Coronary artery (tissue), 2 donors: ENCODE data around the gene SLC38A10.

Source experiments
- DNase-seq: peaks from one replicate; pipeline ENCODE4 v3.0.0-alpha.2; 2017; ENCODE audit warnings: low spot score
- H3K27ac ChIP-seq, 2 donors: fragments of 200-600 bp; sonication (generic); one replicate each; pipeline ENCODE4 v1.5.1; 2016 to 2019
- H3K4me3 ChIP-seq: fragments of 200-600 bp; sonication (generic); 2 replicates; pipeline ENCODE4 v1.5.1; 2016; ENCODE audit warnings: mild to moderate bottlenecking, moderate library complexity
- TF ChIP-seq, protein P1 (sequence below): fragments of 200-600 bp; sonication (generic); IDR thresholded peaks from one replicate; pipeline ENCODE4 v1.5.1; 2019; ENCODE audit warnings: antibody characterized with exemption

The SLC38A10 gene

GRCh38 chr17:81315885-81316391, 20.8 kb upstream of the SLC38A10 start:
- Histone ChIP-seq H3K4me3 (no peak overlapping the region), H3K27ac (no peak overlapping the region)
- TF ChIP-seq, protein P1, sequence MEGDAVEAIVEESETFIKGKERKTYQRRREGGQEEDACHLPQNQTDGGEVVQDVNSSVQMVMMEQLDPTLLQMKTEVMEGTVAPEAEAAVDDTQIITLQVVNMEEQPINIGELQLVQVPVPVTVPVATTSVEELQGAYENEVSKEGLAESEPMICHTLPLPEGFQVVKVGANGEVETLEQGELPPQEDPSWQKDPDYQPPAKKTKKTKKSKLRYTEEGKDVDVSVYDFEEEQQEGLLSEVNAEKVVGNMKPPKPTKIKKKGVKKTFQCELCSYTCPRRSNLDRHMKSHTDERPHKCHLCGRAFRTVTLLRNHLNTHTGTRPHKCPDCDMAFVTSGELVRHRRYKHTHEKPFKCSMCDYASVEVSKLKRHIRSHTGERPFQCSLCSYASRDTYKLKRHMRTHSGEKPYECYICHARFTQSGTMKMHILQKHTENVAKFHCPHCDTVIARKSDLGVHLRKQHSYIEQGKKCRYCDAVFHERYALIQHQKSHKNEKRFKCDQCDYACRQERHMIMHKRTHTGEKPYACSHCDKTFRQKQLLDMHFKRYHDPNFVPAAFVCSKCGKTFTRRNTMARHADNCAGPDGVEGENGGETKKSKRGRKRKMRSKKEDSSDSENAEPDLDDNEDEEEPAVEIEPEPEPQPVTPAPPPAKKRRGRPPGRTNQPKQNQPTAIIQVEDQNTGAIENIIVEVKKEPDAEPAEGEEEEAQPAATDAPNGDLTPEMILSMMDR, result no peak
- no peak for DNase-seq

DNA sequence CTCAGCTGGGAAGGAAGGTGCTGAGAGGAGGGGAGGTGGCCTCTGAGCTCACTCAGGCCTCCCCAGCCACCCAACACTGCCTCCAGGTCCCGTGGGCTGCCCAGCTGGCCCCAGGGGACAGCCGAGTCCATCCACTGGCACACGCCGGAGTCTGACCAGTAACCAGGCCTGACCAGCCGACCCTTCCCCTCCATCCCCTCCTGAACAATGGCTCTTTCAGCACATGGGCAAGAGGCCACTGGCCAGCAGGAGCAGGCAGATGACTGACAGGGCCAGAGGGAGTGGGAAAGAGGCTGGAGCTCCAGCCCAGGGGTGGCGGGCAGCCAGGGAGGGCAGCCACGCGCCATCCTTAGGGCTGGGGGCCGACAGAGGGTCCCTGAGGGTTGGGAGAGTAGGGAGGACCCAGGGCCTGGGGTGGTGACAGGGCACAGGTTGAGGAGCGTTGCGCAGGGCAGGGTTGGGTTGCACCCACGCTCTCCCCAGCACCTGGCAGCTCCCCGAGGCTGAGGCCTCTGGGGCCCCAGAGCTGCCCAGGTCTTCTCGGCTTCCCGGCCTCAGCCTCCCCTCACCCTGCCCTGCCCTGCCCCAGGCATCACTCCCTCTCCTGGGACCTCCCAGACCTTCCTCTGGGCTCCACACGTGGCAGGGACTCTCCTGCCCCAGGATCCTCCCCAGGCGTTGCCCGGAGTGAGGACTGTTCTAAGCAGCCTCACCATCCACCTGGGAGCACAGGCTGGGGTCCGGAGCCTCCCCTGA, 20.2 kb upstream of the SLC38A10 start:
- Histone ChIP-seq H3K27ac (no peak overlapping the region), H3K4me3 (no peak overlapping the region)
- no peak for DNase-seq
- TF ChIP-seq, protein P1, result no peak

- H3K4me3 ChIP-seq, result no peak overlapping the region
- H3K27ac ChIP-seq, result no peak overlapping the region
- DNase-seq, result no peak
- TF ChIP-seq, protein P1, result no peak
These were observed 19.4 kb upstream of the SLC38A10 start for GRCh38 chr17:81314398-81315081.

GRCh38 chr17:81313776-81314397, 18.8 kb upstream of the SLC38A10 start:
- Histone ChIP-seq H3K27ac (no peak overlapping the region), H3K4me3 (no peak overlapping the region)
- no peak for DNase-seq
- TF ChIP-seq, protein P1, result no peak

- TF ChIP-seq, protein P1, result no peak
- no peak overlapping the region for H3K27ac ChIP-seq
- no peak for DNase-seq
These were observed 17.7 kb upstream of the SLC38A10 start for GRCh38 chr17:81312624-81313325.

DNA sequence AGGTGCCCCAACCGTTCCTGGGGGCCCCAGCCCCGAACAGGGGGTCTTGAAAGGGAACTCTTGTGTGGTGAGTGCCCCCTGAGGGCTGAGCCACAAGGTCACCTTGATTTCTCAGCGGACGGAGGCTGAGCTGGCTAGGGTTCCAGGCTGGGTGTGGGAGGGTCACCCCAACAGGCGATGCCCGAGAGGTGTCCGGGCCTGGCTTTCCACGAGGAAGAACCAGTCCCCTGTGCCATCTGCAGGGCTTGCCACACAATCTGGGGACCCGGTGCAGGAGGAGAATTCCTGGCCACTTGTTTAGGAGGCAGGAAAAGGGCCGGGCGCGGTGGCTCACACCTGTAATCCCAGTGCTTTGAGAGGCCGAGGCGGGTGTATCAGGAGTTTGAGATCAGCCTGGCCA, 16.8 kb upstream of the SLC38A10 start:
- Histone ChIP-seq H3K4me3 (no peak overlapping the region), H3K27ac (no peak overlapping the region)
- DNase-seq, result no peak
- TF ChIP-seq, protein P1, result no peak

More at GRCh38 chr17:81312624-81313325, 17.7 kb upstream of the SLC38A10 start:
- no peak overlapping the region for H3K4me3 ChIP-seq
